Stimulated activated CD8-positive, alpha-beta memory T cell treated with anti-CD3 and anti-CD28 coated beads, Interleukin-15, amount 100 ng/mL, for 48 hours (primary cell): ENCODE results near the gene RALGAPA2.

Experiments used
- DNase-seq, 2 donors: peaks; one replicate each; pipeline ENCODE4 v3.0.0-alpha.2; 2020; ENCODE audit warnings: low read depth in 2 of 2

Gene RALGAPA2

DNA sequence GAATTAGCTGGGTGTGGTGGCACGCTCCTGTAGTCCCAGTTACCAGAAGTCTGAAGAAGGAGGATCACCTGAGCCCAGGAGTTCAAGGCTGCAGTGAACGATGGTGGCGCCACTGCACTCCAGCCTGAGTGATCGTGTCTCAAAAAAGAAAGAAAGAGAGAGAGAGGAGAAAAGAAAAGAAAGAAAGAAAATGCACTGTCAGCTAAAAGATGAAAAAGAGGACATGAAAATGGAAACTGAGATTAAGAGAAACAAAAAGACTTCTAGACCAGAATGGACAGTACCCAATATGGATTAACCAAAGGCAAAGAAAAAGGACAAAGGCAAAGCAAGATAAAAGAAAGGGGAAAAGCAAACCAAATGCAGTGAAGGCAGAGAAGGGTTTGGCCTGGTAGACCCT is 9.0 kb upstream of the RALGAPA2 start:
- DNase-seq, result no peak

GRCh38 chr20:20720158-20720557 is 7.7 kb upstream of the RALGAPA2 start:
- no peak for DNase-seq

GRCh38 chr20:20719411-20719810 is 7.0 kb upstream of the RALGAPA2 start:
- DNase-seq, result no peak

DNA sequence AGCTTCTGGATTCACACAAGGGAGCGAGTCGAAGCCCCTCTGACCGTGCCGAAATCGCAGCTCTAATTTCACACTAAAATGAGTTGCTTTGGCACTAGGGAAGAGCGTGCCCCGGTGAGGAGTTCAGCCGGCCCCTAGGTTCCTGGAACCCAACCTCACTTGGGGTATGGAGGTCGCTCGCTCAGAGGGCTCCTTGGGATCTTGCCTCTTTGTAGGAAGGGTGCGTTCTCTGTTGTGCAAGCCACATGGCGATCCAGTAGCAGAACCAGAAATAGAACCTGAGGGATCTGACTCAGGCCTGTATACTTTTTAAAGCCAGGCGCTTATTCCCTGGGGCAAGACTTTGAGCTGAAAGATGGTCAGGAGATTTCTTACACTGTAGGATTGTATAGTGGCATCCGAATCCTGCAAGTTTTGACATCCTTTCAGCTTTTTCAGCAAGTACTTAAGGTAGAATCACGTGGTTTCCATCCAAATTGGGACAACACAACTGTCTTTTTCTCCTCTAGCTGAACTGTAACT is 861 bp upstream of the RALGAPA2 start:
- no peak for DNase-seq

DNA sequence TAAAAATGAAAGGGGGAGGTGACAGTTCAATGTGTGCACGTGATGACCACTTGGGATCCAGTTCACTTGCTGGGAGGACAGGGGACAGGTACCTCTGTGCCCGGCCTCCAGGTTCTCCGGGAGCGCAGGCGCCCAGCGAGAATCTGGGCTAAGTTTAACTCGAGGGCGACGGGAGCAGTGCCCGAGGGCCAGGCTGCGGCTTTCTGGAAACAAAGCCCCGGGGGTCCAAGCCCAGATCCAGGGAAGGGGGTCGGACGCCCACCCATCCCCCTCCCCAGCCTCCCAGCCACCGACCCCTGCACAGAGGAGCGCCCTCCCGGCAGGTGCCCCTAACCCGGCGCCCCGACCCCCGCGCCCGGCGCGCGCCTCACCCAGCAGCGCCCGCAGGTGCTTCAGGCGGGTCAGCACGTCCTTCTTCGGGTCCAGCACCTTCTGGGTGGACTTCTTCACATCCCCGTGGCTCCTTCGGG is 405 bp downstream of the RALGAPA2 start:
- DNase-seq, result no peak

- DNase-seq, result no peak
Observed at GRCh38 chr20:20711413-20711812, 1.0 kb downstream of the RALGAPA2 start.

DNA sequence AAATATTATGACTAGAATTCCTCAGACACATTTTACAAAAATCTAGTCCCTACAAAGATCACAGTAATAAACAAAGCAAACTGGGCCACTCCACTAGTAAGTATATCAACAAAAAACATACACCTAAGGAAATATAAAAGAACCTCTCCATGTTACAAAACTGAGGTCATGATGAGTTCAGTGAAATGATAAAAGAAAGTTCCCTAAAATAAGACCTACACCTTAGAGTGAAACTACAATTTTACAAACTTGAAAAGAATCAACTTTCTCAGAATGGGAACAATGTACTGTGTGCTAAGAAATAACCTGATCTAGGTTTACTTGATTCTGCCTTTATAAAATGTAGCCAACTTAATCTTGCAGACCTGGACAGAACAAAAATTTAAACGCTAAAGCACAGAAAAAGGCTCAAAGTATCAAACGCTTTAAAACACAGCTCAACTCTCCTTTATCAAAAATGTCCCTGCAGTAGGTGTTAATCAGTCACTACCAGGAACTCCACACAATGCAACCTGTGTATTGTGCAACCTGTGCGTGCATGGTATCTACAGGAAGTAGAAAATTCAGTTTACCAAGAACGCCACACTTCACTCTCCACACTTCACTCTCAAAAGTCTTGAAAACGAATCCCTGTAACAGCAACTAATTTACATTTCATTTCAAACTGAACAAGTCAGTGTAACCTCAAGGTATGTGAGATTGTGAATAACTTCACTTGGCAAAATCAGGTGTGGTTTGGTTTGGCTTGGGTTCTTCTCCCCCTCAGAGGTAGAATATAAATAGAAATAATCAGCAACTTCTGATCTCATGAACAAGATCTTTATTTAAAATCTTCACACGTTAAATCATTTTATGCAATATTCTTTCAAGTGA is 1.8 kb downstream of the RALGAPA2 start:
- no peak for DNase-seq

- DNase-seq, result no peak
Observed at GRCh38 chr20:20709887-20710286, 2.6 kb downstream of the RALGAPA2 start.

GRCh38 chr20:20706285-20706684 is 6.2 kb downstream of the RALGAPA2 start:
- no peak for DNase-seq

DNA sequence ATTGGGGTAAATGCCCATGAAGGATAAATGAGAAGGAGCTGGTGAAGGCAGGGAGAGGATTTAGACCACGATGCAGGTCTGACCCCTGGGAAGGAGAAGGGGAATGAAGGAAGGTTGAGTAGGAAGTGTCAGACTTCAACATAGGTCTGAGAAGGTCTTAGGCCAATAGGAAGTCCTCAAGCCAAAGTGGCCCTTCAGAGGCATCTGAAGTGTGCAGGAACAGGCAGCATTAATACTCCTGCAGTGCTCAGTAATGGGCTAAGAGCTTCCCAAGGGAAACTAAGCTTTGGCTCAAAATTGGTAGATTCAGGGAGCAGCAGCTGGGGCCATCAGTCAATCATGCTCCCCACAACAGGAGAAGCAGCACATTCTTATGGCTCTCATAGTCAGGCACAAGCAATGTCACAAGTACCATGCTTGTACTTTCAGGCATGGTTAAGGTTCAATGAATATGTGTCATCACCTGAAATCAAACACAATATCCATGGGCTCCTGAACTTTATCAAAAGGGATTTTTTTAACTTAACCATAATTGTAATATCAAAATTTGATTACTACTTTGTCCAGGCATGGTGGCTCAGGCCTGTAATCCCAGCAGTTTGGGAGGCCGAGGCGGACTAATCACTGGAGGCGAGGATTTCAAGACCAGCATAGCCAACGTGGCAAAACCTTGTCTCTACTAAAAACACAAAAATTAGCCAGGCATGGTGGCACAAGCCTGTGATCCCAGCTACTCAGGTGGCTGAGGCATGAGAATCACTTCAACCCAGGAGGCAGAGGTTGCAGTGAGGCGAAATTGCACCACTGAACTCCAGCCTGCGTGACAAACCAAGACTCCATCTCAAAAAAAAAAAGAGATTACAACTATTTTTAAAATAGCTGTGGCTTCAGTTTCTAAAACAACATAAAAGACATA is 9.9 kb downstream of the RALGAPA2 start:
- DNase-seq, result no peak

DNA sequence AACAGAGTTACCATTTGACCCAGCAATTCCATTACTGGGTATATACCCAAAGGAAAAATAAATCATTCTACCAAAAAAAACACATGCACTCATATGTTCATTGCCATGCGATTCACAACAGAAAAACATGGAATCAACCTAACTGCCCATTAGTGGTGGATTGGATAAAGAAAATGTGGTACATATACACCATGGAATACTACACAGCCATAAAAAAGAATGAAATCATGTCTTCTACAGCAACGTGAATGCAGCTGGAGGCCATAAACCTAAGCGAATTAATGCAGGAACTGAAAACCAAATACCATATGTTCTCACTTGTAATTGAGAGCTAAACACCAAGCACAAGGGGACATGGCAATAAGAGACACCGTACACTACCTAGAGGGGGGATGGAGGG is 12.5 kb downstream of the RALGAPA2 start:
- no peak for DNase-seq

- no peak for DNase-seq
Observed at GRCh38 chr20:20699144-20699543, 13.3 kb downstream of the RALGAPA2 start.

- DNase-seq, result no peak
Observed at GRCh38 chr20:20697325-20697845, 15.1 kb downstream of the RALGAPA2 start.

GRCh38 chr20:20695250-20695816 is 17.1 kb downstream of the RALGAPA2 start:
- no peak for DNase-seq

DNA sequence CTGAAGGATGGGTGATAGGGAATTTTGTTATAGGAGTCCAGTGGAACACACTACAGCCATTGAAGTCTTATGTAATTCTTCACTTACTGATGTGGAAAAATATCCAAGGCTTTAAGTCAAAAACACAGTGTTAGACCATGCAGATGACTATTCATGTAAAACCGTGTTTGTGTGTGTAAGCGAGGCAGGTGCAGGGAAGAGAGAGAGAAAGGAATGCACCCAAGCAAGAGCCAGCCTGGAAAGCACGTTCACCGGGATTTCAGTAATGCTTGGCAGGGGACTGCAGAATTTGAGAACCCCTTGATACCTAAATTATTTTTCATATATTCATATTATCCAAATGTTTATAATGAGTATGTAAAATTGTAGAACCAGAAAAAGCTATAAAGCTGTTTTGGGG is 17.9 kb downstream of the RALGAPA2 start:
- DNase-seq, result no peak

- DNase-seq, result no peak
Observed at GRCh38 chr20:20692587-20692986, 19.9 kb downstream of the RALGAPA2 start.

- no peak for DNase-seq
Observed at GRCh38 chr20:20691477-20692235, 20.8 kb downstream of the RALGAPA2 start.

- DNase-seq, result no peak
Observed at GRCh38 chr20:20690676-20691476, 21.6 kb downstream of the RALGAPA2 start.

DNA sequence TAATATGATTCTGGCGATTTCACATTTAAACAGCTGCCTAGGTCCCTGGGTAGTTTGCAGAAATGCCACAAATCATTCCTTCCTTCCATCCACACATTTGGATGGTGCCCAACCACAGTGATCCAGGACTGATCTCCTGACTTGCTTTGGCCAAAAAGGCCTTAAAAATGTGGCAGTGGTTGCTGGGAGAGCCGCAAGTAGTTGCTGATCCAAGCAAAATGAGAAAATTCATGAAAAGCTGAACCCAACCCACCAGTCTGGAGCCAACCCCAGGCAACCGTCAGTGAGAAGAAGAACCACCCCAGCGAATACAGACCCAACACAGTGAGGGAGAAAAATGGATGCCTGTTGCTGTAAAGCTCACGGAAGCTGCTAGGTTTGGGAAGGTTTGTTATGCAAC is 25.1 kb downstream of the RALGAPA2 start:
- no peak for DNase-seq

DNA sequence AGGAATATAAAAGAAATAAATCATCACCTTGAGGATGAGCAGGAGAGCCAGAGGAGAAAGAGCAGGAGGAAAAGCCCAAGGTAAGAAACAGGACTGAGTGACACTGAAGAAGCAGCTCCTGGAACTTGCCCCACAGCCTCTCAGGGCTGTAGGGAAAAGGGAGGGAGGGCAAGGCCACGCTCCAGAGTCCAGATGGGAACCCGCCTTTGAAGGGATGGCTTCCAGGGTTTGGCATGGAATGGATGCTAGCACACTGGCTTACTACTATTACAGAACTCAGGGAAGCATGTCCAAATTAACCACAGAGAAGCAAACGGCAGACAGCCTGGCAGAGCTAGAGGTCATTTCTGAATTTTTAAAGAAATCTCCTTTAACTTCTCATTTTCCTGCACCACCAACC is 26.8 kb downstream of the RALGAPA2 start:
- no peak for DNase-seq
